HG03342 (cell line): ENCODE results near the gene CLIP1.
"Not testable (repeated sequence)": the region's sequence is repeated elsewhere in the genome, so short reads cannot be mapped to it uniquely, and the experiment has no call there.

Experiments
- ATAC-seq: cut with Tn5 transposase; IDR thresholded peaks from one replicate; pipeline ENCODE4 v1.9.1; 2021; ENCODE audit warnings: mild to moderate bottlenecking, moderate library complexity; ENCODE audit not compliant: unreplicated experiment

The CLIP1 gene

GRCh38 chr12:122437656-122438121 is 15.2 kb upstream of the CLIP1 start:
- ATAC-seq = no peak

DNA sequence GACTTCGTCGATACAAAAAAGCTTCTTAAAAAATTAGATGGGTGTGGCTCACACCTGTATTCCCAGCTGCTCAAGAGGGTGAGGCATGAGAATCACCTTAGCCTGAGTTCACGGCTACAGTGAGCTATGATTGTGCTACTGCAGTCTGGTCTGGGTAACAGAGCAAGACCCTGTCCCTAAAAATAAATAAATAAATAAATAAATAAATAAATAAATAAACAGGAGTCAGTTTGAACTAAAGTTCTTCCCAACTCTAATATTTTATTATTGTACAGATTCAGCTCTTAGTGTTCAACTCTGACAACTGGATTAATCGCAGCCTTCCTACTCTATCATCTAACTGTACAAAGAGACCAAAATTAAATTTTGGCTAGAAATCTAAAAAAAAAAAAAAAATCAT is 12.7 kb upstream of the CLIP1 start:
- ATAC-seq = no peak

DNA sequence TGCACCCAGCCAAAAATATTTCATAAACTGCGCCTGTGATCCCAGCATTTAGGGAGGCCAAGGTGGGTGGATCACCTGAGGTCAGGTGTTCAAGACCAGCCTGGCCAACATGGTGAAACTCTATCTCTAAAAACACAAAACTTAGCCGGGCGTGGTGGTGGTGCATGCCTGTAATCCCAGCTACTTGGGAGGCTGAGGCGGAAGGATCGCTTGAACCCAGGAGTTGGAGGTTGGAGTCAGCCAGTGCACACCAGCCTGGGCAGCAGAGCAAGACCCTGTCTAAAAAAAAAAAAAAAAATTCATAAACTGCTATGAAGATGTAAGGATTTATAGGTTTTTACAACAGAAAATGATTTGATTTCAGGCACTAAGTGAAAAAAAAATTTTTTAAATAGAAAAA is 6.6 kb upstream of the CLIP1 start:
- ATAC-seq = not testable (repeated sequence)

DNA sequence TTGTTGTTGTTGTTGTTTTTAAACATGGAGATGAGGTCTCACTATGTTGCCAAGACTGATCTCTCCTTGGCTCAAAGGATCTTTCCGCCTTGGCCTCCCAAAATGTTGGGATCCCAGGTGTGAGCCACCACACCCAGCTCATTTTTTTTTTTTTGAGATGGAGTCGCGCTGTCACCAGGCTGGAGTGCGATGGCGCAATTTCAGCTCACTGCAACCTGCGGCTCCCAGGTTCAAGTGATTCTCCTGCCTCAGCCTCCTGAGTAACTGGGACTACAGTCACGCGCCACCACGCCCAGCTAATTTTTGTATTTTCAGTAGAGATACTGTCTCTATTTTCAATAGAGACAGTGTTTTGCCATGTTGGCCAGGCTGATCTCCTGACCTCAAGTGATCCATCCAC is 4.9 kb upstream of the CLIP1 start:
- no peak for ATAC-seq

DNA sequence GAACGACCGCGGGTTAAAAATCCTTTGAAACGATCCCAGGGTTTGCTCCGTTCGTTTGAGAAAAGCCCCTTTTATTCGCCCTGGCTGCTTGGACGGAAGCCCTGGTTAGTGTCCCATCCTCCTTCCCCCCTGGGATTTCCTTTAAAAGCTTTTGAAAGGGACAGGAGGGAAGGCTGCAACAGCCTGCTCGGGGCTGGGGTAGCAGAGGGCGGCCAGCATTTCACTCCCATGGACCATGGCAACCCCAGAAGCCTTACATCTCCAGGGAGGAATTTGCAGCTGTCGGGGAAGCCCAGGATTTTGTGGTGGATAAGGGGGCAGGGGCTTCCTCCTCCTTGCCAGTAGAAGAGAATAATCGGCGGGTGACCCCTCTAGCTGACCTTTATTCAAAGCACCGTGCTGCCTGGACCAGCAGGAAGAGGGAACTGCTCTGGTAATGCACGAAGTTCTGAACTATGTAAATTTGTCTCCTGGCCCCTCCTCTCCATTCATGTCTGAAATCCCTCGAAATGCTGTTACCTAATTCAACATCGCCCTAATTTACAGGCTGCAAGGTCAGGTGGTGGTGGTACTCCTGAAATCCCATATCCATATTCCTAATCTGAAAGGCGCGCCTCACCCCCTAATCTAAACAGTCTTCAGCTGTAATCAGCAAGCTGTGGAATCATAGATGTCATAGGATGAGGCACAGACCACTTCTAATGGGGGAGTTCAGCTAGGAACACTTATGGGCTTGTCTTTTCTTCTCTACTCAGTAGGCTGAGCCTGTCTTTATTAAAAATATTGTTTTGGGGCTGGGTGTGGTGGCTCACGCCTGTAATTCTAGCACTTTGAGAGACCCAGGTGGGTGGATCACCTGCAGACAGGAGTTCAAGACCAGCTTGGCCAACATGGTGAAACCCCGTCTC is 1.0 kb upstream of the CLIP1 start:
- ATAC-seq = no peak

- peak; percentile 2 for ATAC-seq
Measured at GRCh38 chr12:122422730-122423257, 325 bp upstream of the CLIP1 start.

GRCh38 chr12:122421187-122421820 is 1.2 kb downstream of the CLIP1 start:
- ATAC-seq = no peak

DNA sequence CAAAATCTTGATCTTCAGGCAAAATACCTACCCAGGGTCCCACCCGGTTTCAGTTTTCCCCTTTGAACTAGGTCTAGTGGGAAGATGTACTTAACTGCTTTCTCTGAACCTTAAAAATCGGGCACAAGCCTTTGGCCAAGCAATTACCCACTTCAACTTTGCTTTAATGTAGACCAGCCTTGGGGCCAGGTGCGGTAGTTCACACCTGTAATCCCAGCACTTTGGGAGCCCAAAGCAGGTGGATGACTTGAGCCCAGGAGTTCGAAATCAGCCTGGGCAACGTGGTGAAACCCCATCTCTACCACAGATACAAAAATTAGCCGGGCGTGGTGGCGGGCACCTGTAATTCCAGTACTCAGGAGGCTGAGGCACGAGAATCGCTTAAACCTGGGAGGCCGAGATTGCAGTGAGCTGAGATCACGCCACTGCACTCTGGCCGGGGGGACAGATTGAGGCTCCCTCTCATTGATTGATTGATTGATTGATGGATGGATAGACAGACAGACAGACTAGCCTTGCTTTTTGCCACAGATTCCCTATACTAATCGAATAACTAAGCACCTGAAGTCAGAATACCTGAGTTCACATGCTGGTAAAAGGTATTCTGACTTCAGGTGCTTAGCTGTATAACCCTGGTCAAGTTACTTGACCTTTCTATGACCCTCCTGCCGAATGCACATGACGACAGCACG is 1.9 kb downstream of the CLIP1 start:
- no peak for ATAC-seq

GRCh38 chr12:122419094-122419493 is 3.4 kb downstream of the CLIP1 start:
- not testable (repeated sequence) for ATAC-seq

- not testable (repeated sequence) for ATAC-seq
Measured at GRCh38 chr12:122415665-122416064, 6.8 kb downstream of the CLIP1 start.

GRCh38 chr12:122413516-122414404 is 8.7 kb downstream of the CLIP1 start:
- ATAC-seq = no peak

- ATAC-seq = no peak
Measured at GRCh38 chr12:122412851-122413433, 9.5 kb downstream of the CLIP1 start.

DNA sequence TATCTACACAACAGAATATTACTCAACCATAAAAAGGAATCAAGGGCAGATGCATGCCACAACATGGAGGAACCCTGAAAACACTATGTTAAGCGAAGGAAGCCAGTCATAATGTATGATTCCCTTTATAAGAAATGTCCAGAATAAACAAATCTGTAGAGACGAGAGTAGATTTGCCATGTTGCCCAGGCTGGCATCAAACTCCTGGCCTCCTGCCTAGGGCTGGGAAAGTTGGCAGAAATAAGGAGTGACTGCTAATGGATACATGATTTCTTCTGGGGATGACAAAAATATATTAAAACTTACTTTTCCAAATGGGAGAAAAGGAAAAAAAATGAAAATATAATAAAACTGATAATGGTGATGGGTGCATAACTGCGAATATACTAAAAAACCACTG is 10.9 kb downstream of the CLIP1 start:
- ATAC-seq = no peak

DNA sequence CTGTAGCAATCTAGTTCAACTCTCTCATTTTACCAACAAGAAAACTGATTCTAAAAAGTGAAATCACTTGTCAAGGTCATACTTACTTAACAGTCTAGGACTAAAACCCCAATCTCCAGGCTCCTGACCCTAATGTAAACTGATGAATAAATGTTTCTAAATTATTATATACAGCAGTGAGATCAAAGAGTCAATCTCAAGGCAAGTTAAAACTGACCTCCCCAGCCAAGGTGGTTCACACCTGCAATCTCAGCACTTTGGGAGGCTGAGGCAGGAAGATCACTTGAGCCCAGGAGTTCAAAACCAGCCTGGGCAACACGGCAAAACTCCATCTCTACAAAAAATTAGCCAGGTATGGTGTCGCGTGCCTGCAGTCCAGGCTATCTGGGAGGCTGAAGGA is 15.3 kb downstream of the CLIP1 start:
- no peak for ATAC-seq

- no peak for ATAC-seq
Measured at GRCh38 chr12:122406701-122407164, 15.7 kb downstream of the CLIP1 start.

DNA sequence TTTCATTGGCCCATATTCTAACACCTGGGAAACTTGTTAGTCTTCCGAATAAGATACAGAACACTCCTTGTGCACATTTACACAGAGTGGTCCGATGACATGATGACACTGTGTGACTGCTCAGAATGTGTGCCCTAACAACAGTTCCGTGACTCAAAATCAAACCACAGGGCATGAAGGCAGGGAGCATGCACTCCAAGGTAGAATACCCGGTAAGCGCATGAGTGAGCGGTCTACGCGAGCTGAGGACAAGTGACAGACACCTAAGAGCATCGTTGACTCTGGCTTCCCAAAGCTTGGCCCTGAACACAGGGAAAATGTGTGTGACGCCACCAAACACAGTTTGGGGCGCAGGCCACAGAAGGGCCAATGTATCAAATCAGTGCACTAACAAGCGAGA is 18.6 kb downstream of the CLIP1 start:
- ATAC-seq = peak; percentile 46

- ATAC-seq = no peak
Measured at GRCh38 chr12:122403115-122403770, 19.2 kb downstream of the CLIP1 start.

- ATAC-seq = no peak
Measured at GRCh38 chr12:122402264-122402663, 20.2 kb downstream of the CLIP1 start.
